Astrocyte of the spinal cord (primary cell): Measurements from ENCODE around the gene ATP9A.

ENCODE experiments used
- DNase-seq: peaks from one replicate; pipeline ENCODE4 v3.0.0; 2011; ENCODE audit warnings: low read depth, low spot score
- H3K4me3 ChIP-seq: 2 replicates; pipeline ENCODE4 v1.5.1; 2011; ENCODE audit warnings: low read depth, mild to moderate bottlenecking, low read length, moderate library complexity
- in situ Hi-C: cut with HindIII; loops from 2 replicates; pipeline ENCODE4 v1.10.0; 2017; ENCODE audit warnings: low sequenced_read_pairs
- TF ChIP-seq, protein P1 (sequence below): IDR thresholded peaks from 2 replicates; pipeline ENCODE4 v1.5.1; 2012; ENCODE audit warnings: low read depth, mild to moderate bottlenecking, low read length, inconsistent platforms

Gene ATP9A

DNA sequence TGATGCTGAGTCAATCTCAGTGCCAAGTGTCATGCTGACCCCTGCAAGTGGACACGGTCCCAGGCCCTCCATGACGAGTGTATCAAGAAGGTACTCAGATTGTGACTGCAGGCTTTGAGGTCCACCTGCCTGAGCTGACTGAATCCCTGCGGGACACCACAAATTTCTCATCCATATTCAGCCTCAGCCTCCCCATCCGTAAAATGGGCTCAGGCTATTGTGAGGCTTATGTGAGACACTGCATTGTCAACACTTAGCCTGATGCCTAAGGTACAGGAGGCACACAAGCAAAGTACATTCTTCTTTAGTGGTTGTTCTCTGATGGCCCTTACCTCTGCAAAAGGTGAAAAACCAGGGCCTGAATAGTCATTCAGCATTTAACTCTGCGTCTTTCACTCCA lies 155.3 kb downstream of the ATP9A start:
- no peak overlapping the region for H3K4me3 ChIP-seq
- TF ChIP-seq, protein P1, sequence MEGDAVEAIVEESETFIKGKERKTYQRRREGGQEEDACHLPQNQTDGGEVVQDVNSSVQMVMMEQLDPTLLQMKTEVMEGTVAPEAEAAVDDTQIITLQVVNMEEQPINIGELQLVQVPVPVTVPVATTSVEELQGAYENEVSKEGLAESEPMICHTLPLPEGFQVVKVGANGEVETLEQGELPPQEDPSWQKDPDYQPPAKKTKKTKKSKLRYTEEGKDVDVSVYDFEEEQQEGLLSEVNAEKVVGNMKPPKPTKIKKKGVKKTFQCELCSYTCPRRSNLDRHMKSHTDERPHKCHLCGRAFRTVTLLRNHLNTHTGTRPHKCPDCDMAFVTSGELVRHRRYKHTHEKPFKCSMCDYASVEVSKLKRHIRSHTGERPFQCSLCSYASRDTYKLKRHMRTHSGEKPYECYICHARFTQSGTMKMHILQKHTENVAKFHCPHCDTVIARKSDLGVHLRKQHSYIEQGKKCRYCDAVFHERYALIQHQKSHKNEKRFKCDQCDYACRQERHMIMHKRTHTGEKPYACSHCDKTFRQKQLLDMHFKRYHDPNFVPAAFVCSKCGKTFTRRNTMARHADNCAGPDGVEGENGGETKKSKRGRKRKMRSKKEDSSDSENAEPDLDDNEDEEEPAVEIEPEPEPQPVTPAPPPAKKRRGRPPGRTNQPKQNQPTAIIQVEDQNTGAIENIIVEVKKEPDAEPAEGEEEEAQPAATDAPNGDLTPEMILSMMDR = no peak
- in situ Hi-C loops = no loop called here
- DNase-seq = no peak

DNA sequence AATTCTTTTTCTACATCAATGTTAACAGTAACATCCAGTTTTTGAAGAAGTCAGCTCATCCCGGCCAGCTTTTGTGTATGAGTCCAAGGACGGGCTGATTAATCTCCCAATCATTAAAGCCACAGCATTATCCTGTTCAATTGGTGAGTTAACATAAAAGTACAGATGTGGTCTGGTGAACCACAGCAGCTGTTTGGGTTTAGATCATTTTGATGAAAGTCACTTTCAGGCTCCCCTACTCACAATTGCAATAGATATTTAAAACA lies 156.6 kb downstream of the ATP9A start:
- TF ChIP-seq, protein P1 = no peak
- no peak for DNase-seq
- H3K4me3 ChIP-seq = no peak overlapping the region
- in situ Hi-C loops = no loop called here

DNA sequence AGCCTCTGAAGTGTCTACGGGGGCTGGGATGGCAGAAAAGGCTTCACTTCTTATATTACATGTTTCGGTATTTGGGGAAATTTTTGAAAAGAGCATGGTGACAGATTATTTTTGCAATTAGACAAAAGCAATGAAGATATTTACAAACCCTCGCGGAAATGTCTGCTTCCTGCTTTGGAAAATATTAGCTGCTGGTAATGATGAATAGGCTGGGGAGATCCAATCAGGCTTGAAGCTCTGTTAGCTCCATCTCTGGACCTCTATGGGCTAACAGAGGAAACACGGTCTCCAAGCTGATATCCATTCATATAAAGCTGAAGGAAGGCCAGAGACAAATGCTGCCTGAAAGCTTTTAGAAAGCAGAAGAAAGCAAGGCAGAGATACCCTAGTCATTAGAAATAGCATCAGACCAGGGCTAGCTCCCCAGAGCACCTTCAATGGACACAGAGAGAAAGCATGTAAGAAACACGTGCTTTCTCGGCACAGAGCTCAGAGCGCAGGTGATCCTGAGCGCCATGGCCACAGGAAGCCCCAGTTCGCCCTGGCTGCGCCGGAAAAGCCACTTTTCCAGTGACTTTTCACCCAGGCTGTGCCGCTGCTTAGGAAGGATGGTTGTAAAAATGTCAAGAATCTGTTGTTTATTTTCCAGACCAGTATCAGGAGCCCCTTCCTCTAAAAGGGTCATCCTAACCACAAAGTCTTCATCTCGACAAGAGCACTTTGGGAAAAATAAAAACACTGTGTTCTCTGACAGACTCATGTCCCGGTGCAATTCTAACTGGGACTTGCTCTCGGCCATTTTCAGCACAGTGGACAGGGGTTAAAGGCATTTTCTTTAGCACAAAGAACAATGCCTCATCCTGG lies 157.2 kb downstream of the ATP9A start:
- no peak overlapping the region for H3K4me3 ChIP-seq
- TF ChIP-seq, protein P1 = no peak
- in situ Hi-C loops = no loop called here
- no peak for DNase-seq

DNA sequence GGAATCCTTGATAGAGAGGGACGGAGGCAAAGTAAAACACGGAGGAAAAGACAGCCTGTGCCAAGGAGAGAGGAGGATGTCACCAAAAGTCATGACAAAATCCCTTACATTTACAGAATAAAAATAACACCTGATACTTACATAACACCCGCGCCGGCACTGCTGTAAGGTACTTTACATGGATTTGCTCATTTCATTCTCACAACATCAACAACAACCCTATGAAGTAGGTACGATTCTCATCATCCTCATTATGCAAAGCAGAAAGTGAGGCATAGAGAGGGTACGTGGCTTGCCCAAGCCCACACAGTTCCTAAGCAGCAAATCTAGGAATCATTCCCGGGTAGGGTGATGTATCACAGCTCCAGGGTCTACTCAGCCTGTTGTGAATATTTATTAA lies 158.1 kb downstream of the ATP9A start:
- DNase-seq = no peak
- in situ Hi-C loops = no loop called here
- TF ChIP-seq, protein P1 = no peak
- H3K4me3 ChIP-seq = no peak overlapping the region

DNA sequence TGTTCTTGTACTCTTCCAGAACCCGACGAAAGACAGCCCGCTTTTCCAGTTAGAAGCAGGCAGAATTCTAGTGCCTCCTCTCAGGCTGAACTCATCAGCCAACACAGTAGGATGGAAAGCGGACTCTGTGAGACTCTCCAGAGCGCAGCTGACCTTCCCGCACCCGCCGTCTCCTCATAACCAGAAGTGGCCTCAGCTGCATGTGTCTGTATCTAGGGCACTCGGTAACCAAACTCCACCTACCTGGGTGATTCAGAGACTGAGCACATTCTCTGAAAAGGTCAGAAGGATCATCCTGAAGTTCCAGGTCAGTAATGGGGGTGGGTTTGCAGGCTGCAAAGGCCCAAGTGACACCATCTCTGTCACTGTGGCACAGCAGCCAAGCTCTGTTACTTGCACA lies 158.9 kb downstream of the ATP9A start:
- no peak for DNase-seq
- in situ Hi-C loops = no loop called here
- TF ChIP-seq, protein P1 = no peak
- no peak overlapping the region for H3K4me3 ChIP-seq

DNA sequence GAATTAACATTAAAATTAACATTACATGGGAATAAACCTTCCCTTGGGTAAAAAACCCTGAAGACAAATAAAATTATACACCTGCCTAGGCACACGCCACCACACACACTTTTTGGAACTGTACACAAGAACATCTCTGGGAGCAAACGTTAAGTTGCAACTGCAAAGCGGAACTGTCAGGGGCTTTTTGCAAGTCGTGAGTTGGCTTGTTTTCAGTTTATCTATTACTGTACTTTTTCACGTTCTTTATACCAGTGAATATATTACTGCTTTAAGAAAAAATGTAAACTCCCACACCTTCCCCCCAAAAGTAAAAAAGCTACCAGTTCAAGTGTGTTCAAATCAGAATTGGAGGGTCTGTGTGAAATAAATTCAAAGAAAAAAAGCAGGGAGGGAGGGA lies 160.1 kb downstream of the ATP9A start:
- in situ Hi-C loops = no loop called here
- no peak overlapping the region for H3K4me3 ChIP-seq
- TF ChIP-seq, protein P1 = no peak
- DNase-seq = no peak

DNA sequence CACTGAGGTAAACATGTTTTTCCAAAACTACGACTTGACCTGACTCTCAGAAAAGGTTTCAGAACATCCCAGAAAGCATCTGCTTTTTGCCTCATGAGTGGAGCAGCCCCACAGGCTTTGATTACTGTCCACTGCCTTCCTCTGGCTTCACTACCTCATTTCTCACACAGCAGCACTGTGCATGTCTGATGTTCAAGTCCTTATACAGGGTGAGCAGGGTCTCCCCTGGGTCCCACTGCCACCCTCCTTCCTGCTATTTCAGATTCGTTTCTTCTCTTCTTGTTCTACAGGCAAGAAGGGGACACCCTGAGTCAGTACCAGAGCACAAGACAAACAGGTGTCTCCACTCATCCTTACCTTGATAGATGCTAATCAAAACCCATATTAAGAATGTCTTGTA lies 161.0 kb downstream of the ATP9A start:
- in situ Hi-C loops = no loop called here

More for the DNA sequence above, 161.0 kb downstream of the ATP9A start:
- no peak overlapping the region for H3K4me3 ChIP-seq
- no peak for DNase-seq
- TF ChIP-seq, protein P1 = no peak
